Measurements from ENCODE around the gene SRRD.

DNA sequence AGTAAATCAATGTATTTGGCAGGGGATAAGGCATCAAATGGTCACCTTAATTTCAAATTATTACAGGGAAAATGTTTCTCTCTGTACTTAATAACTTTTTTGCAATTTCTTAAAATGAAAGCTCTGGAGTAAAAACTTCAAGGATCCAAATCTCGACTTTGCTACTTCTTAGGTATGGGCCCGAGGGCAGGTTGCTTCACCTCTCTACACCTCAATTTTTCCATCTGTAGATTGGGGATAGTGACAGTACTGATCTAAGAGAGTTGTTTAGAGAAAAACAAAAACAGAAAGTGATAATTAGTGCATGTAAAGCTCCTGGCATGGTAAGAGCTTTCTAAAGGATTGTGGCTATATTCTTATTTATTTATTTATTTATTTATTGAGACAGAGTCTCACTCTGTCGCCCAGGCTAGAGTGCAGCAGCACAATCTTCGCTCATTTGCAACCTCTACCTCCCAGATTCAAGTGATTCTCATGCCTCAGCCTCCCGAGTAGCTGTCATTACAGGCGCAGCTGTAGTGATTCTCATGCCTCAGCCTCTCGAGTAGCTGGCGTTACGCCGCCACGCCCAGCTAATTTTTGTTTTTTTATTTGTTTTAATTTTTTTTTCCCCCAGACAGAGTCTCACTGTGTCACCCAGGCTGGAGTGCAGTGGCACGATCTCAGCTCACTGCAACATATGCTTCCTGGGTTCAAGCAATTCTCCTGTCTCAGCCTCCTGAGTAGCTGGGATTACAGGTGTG, 30.9 kb downstream of the SRRD start:
- TF ChIP-seq POLR2A (IDR thresholded peaks at IDR 0.05), result no peak
- TF ChIP-seq, protein P1, sequence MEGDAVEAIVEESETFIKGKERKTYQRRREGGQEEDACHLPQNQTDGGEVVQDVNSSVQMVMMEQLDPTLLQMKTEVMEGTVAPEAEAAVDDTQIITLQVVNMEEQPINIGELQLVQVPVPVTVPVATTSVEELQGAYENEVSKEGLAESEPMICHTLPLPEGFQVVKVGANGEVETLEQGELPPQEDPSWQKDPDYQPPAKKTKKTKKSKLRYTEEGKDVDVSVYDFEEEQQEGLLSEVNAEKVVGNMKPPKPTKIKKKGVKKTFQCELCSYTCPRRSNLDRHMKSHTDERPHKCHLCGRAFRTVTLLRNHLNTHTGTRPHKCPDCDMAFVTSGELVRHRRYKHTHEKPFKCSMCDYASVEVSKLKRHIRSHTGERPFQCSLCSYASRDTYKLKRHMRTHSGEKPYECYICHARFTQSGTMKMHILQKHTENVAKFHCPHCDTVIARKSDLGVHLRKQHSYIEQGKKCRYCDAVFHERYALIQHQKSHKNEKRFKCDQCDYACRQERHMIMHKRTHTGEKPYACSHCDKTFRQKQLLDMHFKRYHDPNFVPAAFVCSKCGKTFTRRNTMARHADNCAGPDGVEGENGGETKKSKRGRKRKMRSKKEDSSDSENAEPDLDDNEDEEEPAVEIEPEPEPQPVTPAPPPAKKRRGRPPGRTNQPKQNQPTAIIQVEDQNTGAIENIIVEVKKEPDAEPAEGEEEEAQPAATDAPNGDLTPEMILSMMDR (IDR thresholded peaks at IDR 0.05 in 8 of 11, conservative IDR thresholded peaks at IDR 0.05 in 3 of 11), result no peak
- no peak for TF ChIP-seq POLR2AphosphoS5 (IDR thresholded peaks at IDR 0.05)

Measured in spleen (tissue), 7 donors.